GM23338 (cell line): Measurements from ENCODE around the gene MRPS27.

Experiments used
- CREB1 ChIP-seq: fragments of 250-450 bp; sonication (Bioruptor Pico); IDR thresholded peaks from 2 replicates; pipeline ENCODE4 v1.5.0; 2020; ENCODE audit warnings: low read depth, mild to moderate bottlenecking, moderate library complexity
- CTCF ChIP-seq, 2 experiments: fragments of 200-600 bp in 1 of 2; sonication (generic) in 1 of 2; conservative IDR thresholded peaks; 2 replicates each; pipeline versions ENCODE4 v1.5.1 to v1.6.1; 2016 to 2017; ENCODE audit warnings: antibody characterized with exemption in 2 of 2, low read depth in 2 of 2, mild to moderate bottlenecking in 2 of 2, moderate library complexity in 1 of 2
- EZH2 ChIP-seq: fragments of 200-600 bp; sonication (generic); IDR thresholded peaks from one replicate; pipeline ENCODE4 v1.8.0; 2017; ENCODE audit warnings: antibody characterized with exemption, mild to moderate bottlenecking, low read depth; ENCODE audit not compliant: unreplicated experiment
- EZH2phosphoT487 ChIP-seq: fragments of 200-600 bp; sonication (generic); IDR thresholded peaks from one replicate; pipeline ENCODE4 v1.8.1; 2018; ENCODE audit warnings: antibody characterized with exemption; ENCODE audit not compliant: unreplicated experiment
- JUNB ChIP-seq: IDR thresholded peaks from one replicate; pipeline ENCODE4 v1.6.1; 2016; ENCODE audit warnings: antibody characterized with exemption; ENCODE audit not compliant: unreplicated experiment
- NANOG ChIP-seq: IDR thresholded peaks from 2 replicates; pipeline ENCODE4 v1.6.1; 2016; ENCODE audit warnings: antibody characterized with exemption, borderline replicate concordance
- POLR2AphosphoS5 ChIP-seq: IDR thresholded peaks from 2 replicates; pipeline ENCODE4 v1.6.1; 2016; ENCODE audit warnings: antibody characterized with exemption, low read depth
- REST ChIP-seq: IDR thresholded peaks from one replicate; pipeline ENCODE4 v1.6.1; 2018; ENCODE audit warnings: antibody characterized with exemption; ENCODE audit not compliant: unreplicated experiment
- ZNF114 ChIP-seq: fragments of 250-450 bp; sonication (Bioruptor Pico); IDR thresholded peaks from 2 replicates; pipeline ENCODE4 v1.5.0; 2020; ENCODE audit warnings: mild to moderate bottlenecking, moderate library complexity
- ZNF331 ChIP-seq: fragments of 250-450 bp; sonication (Bioruptor Pico); IDR thresholded peaks from 2 replicates; pipeline ENCODE4 v1.5.0; 2020; ENCODE audit warnings: low read depth, mild to moderate bottlenecking, moderate library complexity

GRCh38 chr5:72185496-72186329, 134.3 kb downstream of the MRPS27 start:
- TF ChIP-seq CTCF (conservative IDR thresholded peaks at IDR 0.05; ENCODE audit: low read depth in 2 of 2), result no peak
- no peak for TF ChIP-seq POLR2AphosphoS5
- no peak for TF ChIP-seq EZH2
- TF ChIP-seq CREB1 (CRISPR knock-in tag), result no peak
- no peak for TF ChIP-seq REST
- no peak for TF ChIP-seq ZNF331 (CRISPR knock-in tag)
- no peak for TF ChIP-seq ZNF114 (CRISPR knock-in tag)
- no peak for TF ChIP-seq JUNB
- TF ChIP-seq NANOG, result no peak
- no peak for TF ChIP-seq EZH2phosphoT487
